ENCODE data around the gene RHOC.

GRCh38 chr1:112748396-112748795 is 41.5 kb upstream of the RHOC start:
- no peak for TF ChIP-seq CTCF (IDR thresholded peaks at IDR 0.05)
- no peak for TF ChIP-seq EZH2 (IDR thresholded peaks at IDR 0.05; ENCODE audit: borderline replicate concordance, insufficient read depth, low read depth, low read length, poor library complexity, severe bottlenecking)

All from B cell (primary cell).